ENCODE data around the gene DAPP1. TPM values are rescaled to one million over a fixed set of nuclear protein-coding genes. Genes with fewer than 3 reads are reported as not detected.

The DAPP1 gene
- total and polyA plus RNA-seq, 2 donors (not counting 3 experiments of a cell fraction or from before 2014, with no cell fraction given) = not detected

DNA sequence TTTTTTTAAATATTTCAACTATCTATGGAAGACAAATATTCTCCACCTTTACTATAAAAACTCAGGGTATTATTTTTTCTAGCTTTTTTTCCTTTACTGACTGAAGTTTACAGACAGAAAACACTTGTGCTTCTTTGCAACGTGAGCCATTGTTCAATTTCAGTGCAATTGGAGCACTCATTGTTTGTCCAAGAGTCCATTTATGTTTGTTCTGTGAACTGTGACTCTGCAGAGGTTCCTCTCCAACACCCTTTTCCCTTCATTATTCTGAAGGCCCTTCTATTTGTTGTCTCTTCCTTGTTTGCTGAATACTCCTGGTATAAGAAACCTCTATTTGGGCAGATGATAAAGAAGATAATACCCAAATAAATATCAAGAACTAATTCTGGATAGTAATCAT lies 37.4 kb downstream of the DAPP1 start:
- dilution Hi-C loops (cut with MboI; ENCODE audit: extremely low pct_ligation_motif_present, low sequenced_read_pairs) (no loop called here), intact Hi-C loops (cut with micrococcal nuclease) (no loop called here)
- CTCF ChIA-PET = no interaction called here

More for the DNA sequence above, 37.4 kb downstream of the DAPP1 start:
- Histone ChIP-seq H3K4me2 (ENCODE audit: insufficient read depth, low read length) (no peak overlapping the region), H3K9me3 (replicated peaks; ENCODE audit: control insufficient read depth, insufficient read depth, low read length) (no peaks in the 10 kb centered on the region), H3K36me3 (ENCODE audit: control insufficient read depth in 2 of 2, extremely low read depth in 1 of 2, insufficient read depth in 2 of 2, low read length in 2 of 2) (no peaks in the 10 kb centered on the region), H3K9me1 (replicated peaks; ENCODE audit: control insufficient read depth, extremely low read depth, insufficient read depth, low read length) (no peaks in the 10 kb centered on the region), H4K20me1 (replicated peaks; ENCODE audit: control insufficient read depth, extremely low read depth, insufficient read depth, low read length) (no peaks in the 10 kb centered on the region), H3K9ac (replicated peaks; ENCODE audit: extremely low read depth, insufficient read depth, low read length) (no peak overlapping the region), H3K27ac (ENCODE audit: insufficient read depth, low read depth, low read length) (no peak overlapping the region), H3K4me1 (ENCODE audit: control insufficient read depth, extremely low read depth, insufficient read depth, low read length) (no peaks in the 10 kb centered on the region), H3K4me3 (replicated peaks in 1 of 3; ENCODE audit: insufficient read depth in 1 of 3, low read depth in 1 of 3, low read length in 3 of 3) (no peak overlapping the region), H2AFZ (ENCODE audit: low read depth, low read length) (no peak overlapping the region), H3K27me3 (ENCODE audit: control insufficient read depth in 2 of 2, insufficient read depth in 2 of 2, low read length in 2 of 2) (peaks cover 0 to 4% of the 10 kb centered on the region in 2 experiments), H3K79me2 (ENCODE audit: control insufficient read depth, insufficient read depth, low read length) (no peaks in the 10 kb centered on the region)
- DNase-seq (ENCODE audit: low read depth, low spot score) (no peak), FAIRE-seq (no peak)
- POLR2A ChIA-PET = no interaction called here
- TF ChIP-seq MYC (IDR thresholded peaks at IDR 0.05; ENCODE audit: low read depth, low read length) (no peak), EZH2 (IDR thresholded peaks at IDR 0.05; ENCODE audit: borderline replicate concordance, low read depth, low read length, severe bottlenecking) (no peak), JUN (IDR thresholded peaks at IDR 0.05; ENCODE audit: borderline replicate concordance, insufficient read depth, insufficient read length, low read depth) (no peak), POLR2AphosphoS5 (IDR thresholded peaks at IDR 0.05; ENCODE audit: insufficient read depth, low read depth, low read length) (no peak), FOS (IDR thresholded peaks at IDR 0.05; ENCODE audit: borderline replicate concordance, insufficient read depth, low read length) (no peak)
- TF ChIP-seq, protein P1, sequence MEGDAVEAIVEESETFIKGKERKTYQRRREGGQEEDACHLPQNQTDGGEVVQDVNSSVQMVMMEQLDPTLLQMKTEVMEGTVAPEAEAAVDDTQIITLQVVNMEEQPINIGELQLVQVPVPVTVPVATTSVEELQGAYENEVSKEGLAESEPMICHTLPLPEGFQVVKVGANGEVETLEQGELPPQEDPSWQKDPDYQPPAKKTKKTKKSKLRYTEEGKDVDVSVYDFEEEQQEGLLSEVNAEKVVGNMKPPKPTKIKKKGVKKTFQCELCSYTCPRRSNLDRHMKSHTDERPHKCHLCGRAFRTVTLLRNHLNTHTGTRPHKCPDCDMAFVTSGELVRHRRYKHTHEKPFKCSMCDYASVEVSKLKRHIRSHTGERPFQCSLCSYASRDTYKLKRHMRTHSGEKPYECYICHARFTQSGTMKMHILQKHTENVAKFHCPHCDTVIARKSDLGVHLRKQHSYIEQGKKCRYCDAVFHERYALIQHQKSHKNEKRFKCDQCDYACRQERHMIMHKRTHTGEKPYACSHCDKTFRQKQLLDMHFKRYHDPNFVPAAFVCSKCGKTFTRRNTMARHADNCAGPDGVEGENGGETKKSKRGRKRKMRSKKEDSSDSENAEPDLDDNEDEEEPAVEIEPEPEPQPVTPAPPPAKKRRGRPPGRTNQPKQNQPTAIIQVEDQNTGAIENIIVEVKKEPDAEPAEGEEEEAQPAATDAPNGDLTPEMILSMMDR (IDR thresholded peaks at IDR 0.05; ENCODE audit: extremely low read depth in 1 of 2, insufficient read depth in 1 of 2, low read depth in 1 of 2, low read length in 2 of 2) = no peak
- TF ChIP-seq, protein P2, sequence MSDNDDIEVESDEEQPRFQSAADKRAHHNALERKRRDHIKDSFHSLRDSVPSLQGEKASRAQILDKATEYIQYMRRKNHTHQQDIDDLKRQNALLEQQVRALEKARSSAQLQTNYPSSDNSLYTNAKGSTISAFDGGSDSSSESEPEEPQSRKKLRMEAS (IDR thresholded peaks at IDR 0.05; ENCODE audit: insufficient read depth, insufficient read length) = no peak
- BruUV-seq (replicated peaks) = no TSS peak
